Esophagus muscularis mucosa (tissue), 4 donors: ENCODE data around the gene SYNJ2. TPM values are rescaled to one million over a fixed set of nuclear protein-coding genes. Genes with fewer than 3 reads are reported as not detected.
A peak's percentile ranks its signal among the peaks of the same experiment; 100 is the strongest.

Experiments
- DNase-seq: peaks from one replicate; pipeline ENCODE4 v3.0.0-alpha.2; 2017; ENCODE audit errors: extremely low spot score
- H3K27ac ChIP-seq, 4 donors: fragments of 200-600 bp; sonication (generic); replicated peaks in 1 of 4; 1 replicate in 3 of 4; 2 replicates in 1 of 4; pipeline ENCODE4 v1.5.1; 2016 to 2019; ENCODE audit warnings: mild to moderate bottlenecking in 1 of 4
- H3K27me3 ChIP-seq, 4 donors: fragments of 200-600 bp; sonication (generic); one replicate each; pipeline versions ENCODE4 v1.5.1 to v1.6.0; 2016 to 2019
- H3K36me3 ChIP-seq, 4 donors: fragments of 200-600 bp; sonication (generic); one replicate each; pipeline ENCODE4 v1.5.1; 2016 to 2019
- H3K4me1 ChIP-seq, 4 donors: fragments of 200-600 bp; sonication (generic); one replicate each; pipeline ENCODE4 v1.5.1; 2016 to 2019
- H3K4me3 ChIP-seq, 4 donors: fragments of 200-600 bp; sonication (generic); 1 replicate in 2 of 4; 2 replicates in 2 of 4; pipeline ENCODE4 v1.5.1; 2016 to 2019; ENCODE audit warnings: mild to moderate bottlenecking in 4 of 4, moderate library complexity in 1 of 4
- H3K9me3 ChIP-seq, 4 donors: fragments of 200-600 bp; sonication (generic); 1 replicate in 3 of 4; 2 replicates in 1 of 4; pipeline ENCODE4 v1.5.1; 2016 to 2019
- CTCF ChIP-seq, 3 experiments: fragments of 200-600 bp in 2 of 3; fragments of 450-650 bp in 1 of 3; sonication (generic) in 2 of 3; IDR thresholded peaks; one replicate each; pipeline ENCODE4 v1.5.1; 2017 to 2019; ENCODE audit warnings: antibody characterized with exemption in 3 of 3, mild to moderate bottlenecking in 2 of 3, moderate library complexity in 1 of 3
- EP300 ChIP-seq: sonication (generic); formaldehyde crosslinking; IDR thresholded peaks from one replicate; pipeline ENCODE4 v1.6.1; 2017; ENCODE audit warnings: antibody characterized with exemption
- POLR2A ChIP-seq: fragments of 450-650 bp; IDR thresholded peaks from one replicate; pipeline ENCODE4 v1.6.1; 2017; ENCODE audit warnings: antibody characterized with exemption, moderate library complexity, mild to moderate bottlenecking, low read depth
- POLR2AphosphoS5 ChIP-seq, 2 donors: sonication (generic); formaldehyde crosslinking; IDR thresholded peaks; one replicate each; pipeline ENCODE4 v1.6.1; 2017; ENCODE audit warnings: antibody characterized with exemption in 2 of 2
- WGBS: methylation state at CpG from one replicate; pipeline ENCODE4 v1.1.5; 2018; 5-methylcytosine and 5-hydroxymethylcytosine counted together
- intact Hi-C: fragments of 100-400 bp; cut with DNase I; formaldehyde crosslinking; loops from one replicate; pipeline ENCODE4 v1.15.1; 2023
- total RNA-seq, 4 donors: library from RNA; depleted of rRNA; stranded (reverse); fragments of >200 nt; gene quantifications; one replicate each; pipeline versions ENCODE4 v1.1.0 to v1.2.1, GENCODE V29; 2016

SYNJ2 gene
- total RNA-seq, 4 donors from 2014 or later, result 17.0 to 25.3 (median 25.1) TPM

- Histone ChIP-seq H3K27me3 (peaks cover 0 to 5% (median 0%) of the 10 kb centered on the region in 4 donors), H3K9me3 (no peaks in the 10 kb centered on the region), H3K36me3 (no peaks in the 10 kb centered on the region), H3K4me3 (no peak overlapping the region), H3K27ac (no peak overlapping the region), H3K4me1 (peaks cover 11 to 24% (median 19%) of the 10 kb centered on the region in 4 donors)
- DNase-seq, result no peak
- TF ChIP-seq EP300 (no peak), POLR2AphosphoS5 (IDR thresholded peaks at IDR 0.05) (no peak), POLR2A (no peak), CTCF (IDR thresholded peaks at IDR 0.05) (no peak)
- intact Hi-C loops, result no loop called here
- WGBS, result 91% methylated on average over 16 of the region's 16 CpGs
These were observed 3.5 kb upstream of the SYNJ2 start for GRCh38 chr6:157978021-157978783.

GRCh38 chr6:157980288-157981131 is 1.2 kb upstream of the SYNJ2 start:
- no peak for DNase-seq
- intact Hi-C loops, result loop anchor here (2.0 kb wide), 2 partner anchors 80 to 92 kb away; no protein-coding TSS in a partner anchor
- peaks cover 0 to 5% (median 0%) of the 10 kb centered on the region in 4 donors for H3K27me3 ChIP-seq
- peak overlapping the region; percentile 89 to 93 (median 90) for H3K27ac ChIP-seq
- WGBS, result 56% methylated on average over 18 of the region's 19 CpGs
- peaks cover 11 to 47% (median 41%) of the 10 kb centered on the region in 4 donors for H3K4me1 ChIP-seq
- no peaks in the 10 kb centered on the region for H3K9me3 ChIP-seq
- H3K36me3 ChIP-seq, result no peaks in the 10 kb centered on the region
- H3K4me3 ChIP-seq, result peak overlapping the region; percentile 90 to 99 (median 94)
- TF ChIP-seq POLR2AphosphoS5 (IDR thresholded peaks at IDR 0.05) (no peak), CTCF (IDR thresholded peaks at IDR 0.05) (no peak), EP300 (no peak), POLR2A (no peak)

- Histone ChIP-seq H3K4me3 (peak overlapping the region; percentile 90 to 99 (median 94)), H3K9me3 (no peaks in the 10 kb centered on the region), H3K27ac (peak overlapping the region; percentile 89 to 93 (median 90)), H3K27me3 (peaks cover 0 to 5% (median 0%) of the 10 kb centered on the region in 4 donors), H3K36me3 (no peaks in the 10 kb centered on the region), H3K4me1 (peaks cover 11 to 52% (median 47%) of the 10 kb centered on the region in 4 donors)
- no peak for TF ChIP-seq EP300
- TF ChIP-seq POLR2AphosphoS5 (IDR thresholded peaks at IDR 0.05), result peak in 1 of 2 donors; percentile 31
- 18% methylated on average over 12 of the region's 24 CpGs for WGBS
- intact Hi-C loops, result loop anchor here (2.0 kb wide), 2 partner anchors 80 to 92 kb away; no protein-coding TSS in a partner anchor
- DNase-seq, result no peak
These were observed 600 bp upstream of the SYNJ2 start for GRCh38 chr6:157981132-157981394.

GRCh38 chr6:157982102-157982562 is 469 bp downstream of the SYNJ2 start:
- no peak for DNase-seq
- Histone ChIP-seq H3K36me3 (no peaks in the 10 kb centered on the region), H3K27me3 (peaks cover 0 to 5% (median 0%) of the 10 kb centered on the region in 4 donors), H3K27ac (peak overlapping the region; percentile 89 to 93 (median 90)), H3K4me1 (peaks cover 11 to 56% (median 51%) of the 10 kb centered on the region in 4 donors), H3K4me3 (peak overlapping the region; percentile 90 to 99 (median 94)), H3K9me3 (no peaks in the 10 kb centered on the region)
- TF ChIP-seq POLR2A (no peak), CTCF (IDR thresholded peaks at IDR 0.05) (no peak), EP300 (no peak), POLR2AphosphoS5 (IDR thresholded peaks at IDR 0.05) (no peak)
- WGBS, result 5% methylated on average over 7 of the region's 36 CpGs
- intact Hi-C loops, result no loop called here
